LNCaP clone FGC (cell line): Measurements from ENCODE around the gene ANAPC4.
"Not testable (repeated sequence)": the region's sequence is repeated elsewhere in the genome, so short reads cannot be mapped to it uniquely, and the experiment has no call there.

Experiments used
- DNase-seq: peaks from one replicate; pipeline ENCODE4 v3.0.0-alpha.2; 2011; ENCODE audit warnings: low read depth
- H3K4me3 ChIP-seq: 2 replicates; pipeline ENCODE4 v1.5.1; 2011; ENCODE audit warnings: mild to moderate bottlenecking, low read depth, low read length, control low read depth
- TF ChIP-seq, protein P1 (sequence below): IDR thresholded peaks from 2 replicates; pipeline ENCODE4 v1.5.1; 2012; ENCODE audit warnings: mild to moderate bottlenecking; ENCODE audit not compliant: control insufficient read depth, insufficient read depth; ENCODE audit errors: extremely low read depth

The ANAPC4 gene

DNA sequence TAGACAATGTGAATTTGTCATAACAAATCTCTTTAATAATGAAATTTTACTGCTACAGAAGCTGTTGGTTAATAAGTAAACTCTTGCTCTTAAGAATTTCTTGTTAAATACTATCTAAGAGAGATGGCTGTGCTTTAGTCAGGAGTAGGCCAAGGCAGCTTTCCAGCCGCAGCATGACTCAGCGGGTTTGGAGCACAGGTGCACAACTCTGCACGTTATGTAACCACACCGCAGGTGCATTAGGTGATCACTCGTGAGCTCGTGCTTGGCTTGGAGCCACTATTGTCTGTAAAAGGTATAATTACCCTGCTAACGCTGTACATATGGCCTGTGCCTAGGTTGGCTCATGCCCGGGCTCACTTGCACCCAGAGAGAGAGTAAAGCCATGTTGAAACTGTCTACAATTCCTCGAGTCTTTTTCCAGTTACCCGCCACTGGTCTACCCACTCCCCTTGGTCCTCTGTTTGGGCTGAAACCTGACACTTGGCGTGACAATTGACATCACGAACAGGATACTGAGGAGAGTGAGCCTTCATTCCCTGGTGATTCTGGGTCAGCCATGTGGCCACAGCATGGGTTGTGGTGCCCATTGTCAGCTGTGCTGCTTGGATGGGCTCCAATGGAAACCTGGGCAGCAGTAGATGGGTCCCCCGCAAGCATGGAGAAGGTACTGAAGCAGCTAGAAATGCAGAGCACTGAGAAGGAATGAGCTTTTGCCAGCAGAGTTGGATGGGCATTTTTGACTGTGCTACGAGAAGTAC is 18.4 kb upstream of the ANAPC4 start:
- DNase-seq: no peak
- H3K4me3 ChIP-seq: no peak overlapping the region
- TF ChIP-seq, protein P1, sequence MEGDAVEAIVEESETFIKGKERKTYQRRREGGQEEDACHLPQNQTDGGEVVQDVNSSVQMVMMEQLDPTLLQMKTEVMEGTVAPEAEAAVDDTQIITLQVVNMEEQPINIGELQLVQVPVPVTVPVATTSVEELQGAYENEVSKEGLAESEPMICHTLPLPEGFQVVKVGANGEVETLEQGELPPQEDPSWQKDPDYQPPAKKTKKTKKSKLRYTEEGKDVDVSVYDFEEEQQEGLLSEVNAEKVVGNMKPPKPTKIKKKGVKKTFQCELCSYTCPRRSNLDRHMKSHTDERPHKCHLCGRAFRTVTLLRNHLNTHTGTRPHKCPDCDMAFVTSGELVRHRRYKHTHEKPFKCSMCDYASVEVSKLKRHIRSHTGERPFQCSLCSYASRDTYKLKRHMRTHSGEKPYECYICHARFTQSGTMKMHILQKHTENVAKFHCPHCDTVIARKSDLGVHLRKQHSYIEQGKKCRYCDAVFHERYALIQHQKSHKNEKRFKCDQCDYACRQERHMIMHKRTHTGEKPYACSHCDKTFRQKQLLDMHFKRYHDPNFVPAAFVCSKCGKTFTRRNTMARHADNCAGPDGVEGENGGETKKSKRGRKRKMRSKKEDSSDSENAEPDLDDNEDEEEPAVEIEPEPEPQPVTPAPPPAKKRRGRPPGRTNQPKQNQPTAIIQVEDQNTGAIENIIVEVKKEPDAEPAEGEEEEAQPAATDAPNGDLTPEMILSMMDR: no peak

DNA sequence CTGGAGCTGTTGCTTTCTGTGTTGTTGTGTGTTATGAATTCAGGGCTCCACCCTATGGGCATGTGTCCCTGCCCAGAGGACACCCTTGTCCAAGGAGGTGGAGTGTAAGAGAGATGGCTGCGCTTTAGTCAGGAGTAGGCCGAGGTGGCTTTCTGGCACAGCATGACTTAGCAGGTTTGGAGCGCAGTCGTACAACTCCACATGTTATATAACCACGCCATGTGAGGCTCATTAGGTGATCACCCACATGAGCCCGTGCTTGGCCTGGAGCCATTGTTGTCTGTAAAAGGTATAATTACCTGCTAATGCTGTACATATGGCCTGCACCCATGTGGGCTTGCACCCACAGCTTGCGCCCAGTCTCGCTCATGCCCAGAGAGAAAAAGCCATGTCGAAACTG is 15.8 kb upstream of the ANAPC4 start:
- DNase-seq: no peak
- TF ChIP-seq, protein P1: no peak
- no peak overlapping the region for H3K4me3 ChIP-seq

DNA sequence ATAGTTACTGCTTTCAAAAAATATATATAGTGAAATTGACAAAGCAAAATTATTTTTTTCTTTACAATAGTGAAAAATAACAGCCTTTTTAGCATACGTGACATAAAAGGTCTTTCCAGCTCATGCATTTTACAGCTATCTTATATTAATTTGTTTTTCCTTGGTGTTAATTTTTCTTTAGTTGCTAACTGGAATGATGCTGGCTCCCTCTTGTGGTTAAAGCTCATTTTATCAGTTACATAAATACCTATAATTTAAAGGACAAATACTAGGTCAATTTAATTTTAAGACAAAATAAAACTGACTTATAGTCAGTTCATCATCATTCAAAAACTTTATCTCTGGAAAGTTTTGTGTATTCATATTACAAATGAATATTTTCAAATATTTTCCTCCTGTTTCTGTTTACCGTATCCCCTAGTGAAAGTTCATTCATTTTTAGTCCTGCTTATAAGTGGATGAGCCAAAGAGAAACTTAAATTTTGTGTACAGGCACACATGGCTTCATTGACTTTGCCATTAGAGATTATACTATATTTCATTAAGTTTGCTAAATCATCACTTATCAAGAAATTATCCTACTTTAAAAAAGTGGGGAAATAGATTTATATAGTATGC is 9.9 kb upstream of the ANAPC4 start:
- TF ChIP-seq, protein P1: peak; percentile 60
- H3K4me3 ChIP-seq: no peak overlapping the region
- no peak for DNase-seq

DNA sequence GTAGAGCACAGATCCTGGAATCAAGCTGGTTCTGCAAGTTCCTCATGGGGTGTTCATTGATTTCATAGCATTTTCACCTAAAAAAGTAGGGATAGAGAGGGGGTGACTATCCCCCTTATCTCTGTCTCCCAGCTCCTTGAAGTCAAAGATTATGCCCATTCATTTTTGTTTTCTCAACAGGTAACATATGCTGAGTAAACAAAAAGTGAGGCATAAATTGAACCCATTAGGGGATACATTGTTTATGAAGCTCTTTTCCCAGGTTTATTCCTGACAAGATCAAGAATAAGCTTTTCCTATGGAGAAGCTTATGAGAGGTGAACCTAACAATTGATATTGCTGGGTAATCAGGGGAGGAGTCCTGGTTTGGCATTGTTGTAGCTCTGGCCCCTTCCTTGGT is 9.2 kb upstream of the ANAPC4 start:
- no peak for DNase-seq
- H3K4me3 ChIP-seq: no peak overlapping the region
- TF ChIP-seq, protein P1: no peak

DNA sequence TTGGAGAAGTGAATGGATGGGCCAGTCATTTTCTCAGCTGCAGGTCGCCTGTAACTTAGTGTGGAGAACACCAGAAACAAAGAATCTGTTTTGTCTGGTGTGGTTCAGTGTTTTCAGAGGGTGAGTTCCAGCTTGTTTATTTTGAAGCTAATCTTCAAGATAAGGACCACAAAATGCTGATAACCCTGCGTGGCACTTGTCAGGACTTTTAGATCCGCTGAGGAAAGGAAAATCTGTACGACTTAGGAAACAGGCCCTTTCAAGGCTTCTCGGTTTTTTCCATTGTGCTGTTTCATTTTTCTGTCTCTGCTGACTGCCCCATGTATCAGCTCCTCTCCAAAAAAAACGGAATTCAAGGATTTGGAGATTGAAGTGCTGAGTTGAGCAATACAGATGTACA is 8.7 kb upstream of the ANAPC4 start:
- H3K4me3 ChIP-seq: no peak overlapping the region
- TF ChIP-seq, protein P1: no peak

DNA sequence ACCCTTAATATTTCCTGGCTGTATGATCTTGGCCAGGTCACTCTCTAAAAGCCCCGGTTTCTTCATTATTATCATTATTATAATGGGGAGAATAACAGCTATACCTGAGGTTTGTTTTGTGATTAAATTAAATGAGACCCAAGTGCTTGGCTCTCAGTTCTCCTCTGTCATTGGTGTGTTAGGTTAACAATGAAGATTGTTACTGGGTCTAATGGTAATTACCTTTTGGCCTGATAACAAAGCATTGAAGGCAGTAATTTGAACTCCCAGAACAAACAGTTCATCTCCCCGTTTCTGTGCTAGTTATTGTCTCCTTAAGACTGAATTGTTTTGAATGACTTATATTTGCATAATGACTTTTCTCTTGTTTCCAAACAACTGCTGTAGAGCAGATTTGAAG is 6.8 kb upstream of the ANAPC4 start:
- DNase-seq: no peak
- TF ChIP-seq, protein P1: no peak
- H3K4me3 ChIP-seq: no peak overlapping the region

More for the DNA sequence above, 8.7 kb upstream of the ANAPC4 start:
- no peak for DNase-seq

DNA sequence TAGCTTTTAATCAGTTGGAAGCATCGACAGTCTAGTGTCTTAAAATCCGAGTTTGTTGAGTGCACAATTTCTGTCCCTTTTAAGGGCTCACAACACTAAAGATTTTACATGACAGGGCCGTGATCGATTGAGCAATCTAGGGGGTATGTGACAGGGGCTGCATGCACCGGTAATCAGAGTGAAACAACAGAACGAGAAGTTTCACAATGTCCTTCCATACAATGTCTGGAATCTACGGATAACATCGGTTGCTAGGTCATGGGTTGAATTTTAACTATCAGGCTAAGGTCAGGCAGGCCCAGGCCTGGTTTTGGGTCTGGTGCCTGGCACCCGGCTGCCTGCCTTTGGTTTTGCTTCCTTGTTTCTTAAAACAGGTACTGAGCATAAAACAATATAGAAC is 4.5 kb upstream of the ANAPC4 start:
- DNase-seq, H3K4me3 ChIP-seq: not testable (repeated sequence)
